Left ventricle myocardium inferior (tissue), 1 donor: Measurements from ENCODE around the gene OTOGL. TPM values are rescaled to one million over a fixed set of nuclear protein-coding genes. Genes with fewer than 3 reads are reported as not detected.

Source experiments
- DNase-seq: peaks from one replicate; pipeline ENCODE4 v3.0.0-alpha.2; 2020
- H3K27ac ChIP-seq: fragments of 200-600 bp; replicated peaks from 2 replicates; pipeline ENCODE4 v1.8.0; 2021
- H3K27me3 ChIP-seq: fragments of 200-600 bp; 2 replicates; pipeline ENCODE4 v1.8.0; 2021; ENCODE audit warnings: low read depth
- H3K36me3 ChIP-seq: fragments of 200-600 bp; 2 replicates; pipeline ENCODE4 v1.8.0; 2021
- H3K4me1 ChIP-seq: fragments of 200-600 bp; 2 replicates; pipeline ENCODE4 v1.8.0; 2021
- H3K4me3 ChIP-seq: fragments of 200-600 bp; 2 replicates; pipeline ENCODE4 v1.8.0; 2021; ENCODE audit warnings: mild to moderate bottlenecking, moderate library complexity
- H3K9me3 ChIP-seq: fragments of 200-600 bp; replicated peaks from 2 replicates; pipeline ENCODE4 v1.8.0; 2021
- CTCF ChIP-seq: fragments of 200-600 bp; IDR thresholded peaks from 2 replicates; pipeline ENCODE4 v1.8.0; 2021; ENCODE audit warnings: antibody characterized with exemption, mild to moderate bottlenecking, borderline replicate concordance
- intact Hi-C: fragments of 100-400 bp; cut with micrococcal nuclease; formaldehyde crosslinking; loops from one replicate; pipeline ENCODE4 v1.11.0; 2022
- total RNA-seq: library from RNA; stranded (reverse); fragmentation: NEBNext Ultra II Directional; extraction: Animal tissue kit (Norgen Biotek cat#: 25700); gene quantifications from one replicate; pipeline ENCODE4 v1.2.1, GENCODE V29; 2021
- donor health status: DM: no; HTN: yes; CAD: no; lungs with severe emphysema.

The OTOGL gene
- total RNA-seq, 1 donor from 2014 or later: 0.27 TPM

GRCh38 chr12:80260269-80260668 lies 160.9 kb downstream of the OTOGL start:
- no peak for TF ChIP-seq CTCF
- DNase-seq: no peak
- H3K9me3 ChIP-seq: no peaks in the 10 kb centered on the region
- H3K27ac ChIP-seq: no peak overlapping the region
- no peak overlapping the region for H3K4me3 ChIP-seq
- H3K36me3 ChIP-seq: no peaks in the 10 kb centered on the region
- no peaks in the 10 kb centered on the region for H3K4me1 ChIP-seq
- intact Hi-C loops: loop anchor here (10.0 kb wide), 1 partner anchor 705 kb away; no protein-coding TSS in a partner anchor
- H3K27me3 ChIP-seq: no peaks in the 10 kb centered on the region

- H3K27ac ChIP-seq: no peak overlapping the region
- no peaks in the 10 kb centered on the region for H3K36me3 ChIP-seq
- no peak for TF ChIP-seq CTCF
- H3K4me1 ChIP-seq: no peaks in the 10 kb centered on the region
- H3K4me3 ChIP-seq: no peak overlapping the region
- no peaks in the 10 kb centered on the region for H3K27me3 ChIP-seq
- no peak for DNase-seq
- H3K9me3 ChIP-seq: no peaks in the 10 kb centered on the region
- intact Hi-C loops: loop anchor here (10.0 kb wide), 1 partner anchor 707 kb away; no protein-coding TSS in a partner anchor
Measured at GRCh38 chr12:80261403-80261802, 162.1 kb downstream of the OTOGL start.

- no peak for DNase-seq
- H3K4me3 ChIP-seq: no peak overlapping the region
- no peak overlapping the region for H3K27ac ChIP-seq
- H3K9me3 ChIP-seq: no peaks in the 10 kb centered on the region
- H3K4me1 ChIP-seq: no peaks in the 10 kb centered on the region
- H3K27me3 ChIP-seq: no peaks in the 10 kb centered on the region
- TF ChIP-seq CTCF: no peak
- intact Hi-C loops: loop anchor here (10.0 kb wide), 1 partner anchor 708 kb away; no protein-coding TSS in a partner anchor
- H3K36me3 ChIP-seq: no peaks in the 10 kb centered on the region
Measured at GRCh38 chr12:80262346-80262745, 163.0 kb downstream of the OTOGL start.

GRCh38 chr12:80262771-80263170 lies 163.4 kb downstream of the OTOGL start:
- no peak overlapping the region for H3K4me3 ChIP-seq
- H3K36me3 ChIP-seq: no peaks in the 10 kb centered on the region
- no peaks in the 10 kb centered on the region for H3K9me3 ChIP-seq
- no peak overlapping the region for H3K27ac ChIP-seq
- no peak for DNase-seq
- H3K27me3 ChIP-seq: no peaks in the 10 kb centered on the region
- no peak for TF ChIP-seq CTCF
- intact Hi-C loops: loop anchor here (10.0 kb wide), 1 partner anchor 708 kb away; no protein-coding TSS in a partner anchor
- H3K4me1 ChIP-seq: no peaks in the 10 kb centered on the region

- TF ChIP-seq CTCF: no peak
- no peak overlapping the region for H3K4me3 ChIP-seq
- no peaks in the 10 kb centered on the region for H3K9me3 ChIP-seq
- no peak for DNase-seq
- intact Hi-C loops: loop anchor here (10.0 kb wide), 1 partner anchor 710 kb away; no protein-coding TSS in a partner anchor
- no peak overlapping the region for H3K27ac ChIP-seq
- no peaks in the 10 kb centered on the region for H3K36me3 ChIP-seq
- H3K27me3 ChIP-seq: no peaks in the 10 kb centered on the region
- peaks cover 3% of the 10 kb centered on the region for H3K4me1 ChIP-seq
Measured at GRCh38 chr12:80264386-80264785, 165.0 kb downstream of the OTOGL start.

GRCh38 chr12:80264891-80265290 lies 165.6 kb downstream of the OTOGL start:
- no peaks in the 10 kb centered on the region for H3K9me3 ChIP-seq
- no peak overlapping the region for H3K4me3 ChIP-seq
- DNase-seq: no peak
- peaks cover 7% of the 10 kb centered on the region for H3K4me1 ChIP-seq
- H3K27me3 ChIP-seq: no peaks in the 10 kb centered on the region
- TF ChIP-seq CTCF: no peak
- H3K27ac ChIP-seq: no peak overlapping the region
- no peaks in the 10 kb centered on the region for H3K36me3 ChIP-seq
- intact Hi-C loops: loop anchor here (5.0 to 10.0 kb wide), 2 partner anchors 68 to 710 kb away; no protein-coding TSS in a partner anchor
